ENCODE results near the gene MGME1.

MGME1 gene, protein sequence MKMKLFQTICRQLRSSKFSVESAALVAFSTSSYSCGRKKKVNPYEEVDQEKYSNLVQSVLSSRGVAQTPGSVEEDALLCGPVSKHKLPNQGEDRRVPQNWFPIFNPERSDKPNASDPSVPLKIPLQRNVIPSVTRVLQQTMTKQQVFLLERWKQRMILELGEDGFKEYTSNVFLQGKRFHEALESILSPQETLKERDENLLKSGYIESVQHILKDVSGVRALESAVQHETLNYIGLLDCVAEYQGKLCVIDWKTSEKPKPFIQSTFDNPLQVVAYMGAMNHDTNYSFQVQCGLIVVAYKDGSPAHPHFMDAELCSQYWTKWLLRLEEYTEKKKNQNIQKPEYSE

DNA sequence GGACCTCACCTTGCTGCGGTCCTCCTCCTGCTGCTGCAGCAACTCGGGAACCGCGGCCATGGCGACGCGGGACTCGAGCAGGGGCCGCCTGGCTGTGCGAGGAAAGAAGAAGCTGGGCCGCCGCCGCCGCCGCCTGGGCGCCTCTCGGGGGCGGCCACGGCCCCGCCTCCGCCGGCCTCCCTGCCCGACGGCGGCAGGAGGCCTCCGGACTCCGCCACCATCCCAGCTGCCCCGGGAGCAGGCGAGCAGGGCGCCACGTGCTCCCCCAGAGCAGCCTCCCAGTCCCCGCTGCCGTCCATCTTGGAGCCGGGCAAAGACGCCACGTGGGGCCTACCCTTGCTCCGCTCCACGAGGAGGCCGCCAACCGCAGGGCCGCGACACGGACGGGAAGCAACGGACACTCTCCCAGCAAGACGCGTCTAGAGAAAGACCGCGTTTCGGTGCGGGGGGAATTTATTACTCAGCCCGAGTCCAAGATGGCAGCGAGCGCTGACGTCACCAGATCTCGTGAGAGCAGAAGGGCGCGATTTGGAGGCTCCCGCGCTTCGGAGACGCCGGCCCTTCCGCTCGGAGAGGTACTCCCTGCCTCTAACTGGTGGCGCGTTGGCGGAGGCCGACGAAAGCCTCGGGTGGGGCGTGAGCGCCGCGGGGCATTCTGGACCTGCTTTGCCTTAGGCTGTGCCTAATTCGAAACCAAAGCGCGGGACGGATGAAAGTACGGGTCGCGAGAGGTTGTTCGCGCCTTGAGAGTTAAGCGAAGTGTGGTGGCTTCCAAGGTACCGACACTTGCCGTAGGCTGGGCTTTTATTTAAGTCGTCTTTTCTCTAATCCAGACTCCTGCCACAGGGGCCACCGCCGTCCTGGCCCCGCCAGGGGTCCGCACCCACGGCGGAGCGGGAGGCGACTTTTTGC is at the start of gene MGME1, which contains the start of gene SNX5:
Gene MGME1 (plus strand): TSS at position 653 of the 912 bp plus-strand sequence. CDS start 842 bp downstream, outside the sequence.
Gene SNX5 (minus strand): TSS at position 429 of the 912 bp plus-strand sequence. CDS start 369 bp downstream, at position 60.
- peak; percentile 76 to 95 for DNase-seq

DNA sequence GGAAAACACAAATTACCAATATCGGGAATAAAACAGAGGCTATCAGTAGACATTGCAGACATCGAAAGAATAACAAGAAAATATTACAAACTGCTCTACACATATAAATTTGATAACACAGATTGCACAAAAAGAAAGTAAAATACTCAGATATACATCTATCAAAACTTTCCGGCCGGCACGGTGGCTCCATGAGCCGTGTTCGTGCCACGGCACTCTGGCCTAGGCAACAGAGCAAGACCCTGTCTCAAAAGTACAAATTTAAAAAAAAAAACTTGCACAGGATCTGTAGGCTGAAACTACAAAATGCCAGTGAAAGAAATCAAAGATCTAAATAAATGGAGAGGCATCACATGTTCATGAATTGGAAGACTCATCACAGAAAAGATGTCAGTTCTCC is 49.7 kb upstream of the MGME1 start:
- no peak for DNase-seq

DNA sequence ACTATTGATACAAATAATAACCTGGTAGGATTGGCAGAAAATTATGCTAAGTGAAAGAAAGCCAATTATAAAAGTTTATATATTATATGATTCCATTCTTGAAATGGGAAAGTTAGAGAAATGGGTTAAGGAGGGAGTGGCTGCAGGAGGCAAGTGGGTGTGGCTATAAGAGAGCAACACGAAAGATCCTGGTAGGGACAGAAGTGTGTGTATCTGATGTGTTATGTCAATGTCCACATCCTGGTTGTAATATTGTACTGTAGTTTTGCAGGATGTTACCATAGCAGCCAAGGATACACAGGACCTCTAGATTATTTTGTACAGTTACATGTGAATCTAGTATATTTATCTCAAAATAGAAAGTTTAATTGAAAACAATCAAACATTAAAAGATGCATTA is 47.0 kb upstream of the MGME1 start:
- no peak for DNase-seq

DNA sequence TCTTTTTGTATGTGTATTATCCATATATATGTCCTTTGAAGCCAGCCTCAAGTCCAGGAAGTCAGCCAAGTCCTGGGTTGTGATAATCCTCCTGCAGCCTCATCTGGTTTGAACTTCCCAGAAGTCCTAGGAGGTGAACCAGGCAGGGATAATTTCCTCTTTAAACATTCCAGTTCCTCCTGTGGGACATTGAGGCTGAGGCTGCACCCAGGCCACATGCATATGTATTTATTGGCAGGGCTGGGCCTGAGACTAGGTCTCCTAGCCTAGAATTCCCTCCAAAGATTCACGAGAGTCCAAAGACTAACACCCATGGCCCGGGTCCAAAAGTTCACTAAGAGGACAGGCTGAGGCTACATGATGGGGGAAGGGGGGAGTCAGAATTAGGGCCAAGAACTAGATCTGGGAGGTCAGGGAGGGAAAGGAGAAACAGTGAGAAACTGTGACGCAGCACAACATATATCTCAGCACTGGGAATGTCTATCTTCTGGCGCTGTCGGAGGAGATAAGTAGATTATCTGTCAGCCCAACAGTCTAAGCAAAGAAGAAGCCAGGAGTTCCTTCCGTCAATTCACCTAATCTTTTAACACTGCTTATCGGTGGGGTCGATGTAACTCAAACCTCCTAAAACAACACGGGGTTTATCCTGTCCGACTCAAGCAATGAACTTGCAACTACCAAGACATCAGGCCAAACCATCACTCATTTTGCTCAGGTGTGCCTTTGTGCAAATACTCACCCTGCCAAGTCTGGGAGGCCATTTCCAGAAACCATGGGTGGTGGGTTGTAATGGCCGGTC is 43.5 kb upstream of the MGME1 start:
- no peak for DNase-seq

DNA sequence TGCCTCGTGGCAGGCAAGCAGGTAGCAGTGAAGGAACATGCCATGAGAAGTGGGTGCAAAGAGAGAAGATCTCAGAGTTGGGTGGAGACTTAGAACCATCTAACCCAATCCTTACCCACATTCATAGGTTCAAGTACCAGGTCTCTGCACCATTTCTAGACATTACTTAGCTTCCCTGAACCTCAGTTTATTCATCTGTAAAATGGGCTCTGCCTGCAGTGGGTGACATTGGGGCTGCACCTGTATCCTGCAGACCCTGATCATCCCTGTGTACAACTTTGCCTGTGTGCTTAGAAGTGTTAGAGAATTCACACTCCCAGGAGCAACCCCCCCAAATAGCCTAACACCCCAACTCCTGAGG is 42.9 kb upstream of the MGME1 start:
- DNase-seq = no peak

DNA sequence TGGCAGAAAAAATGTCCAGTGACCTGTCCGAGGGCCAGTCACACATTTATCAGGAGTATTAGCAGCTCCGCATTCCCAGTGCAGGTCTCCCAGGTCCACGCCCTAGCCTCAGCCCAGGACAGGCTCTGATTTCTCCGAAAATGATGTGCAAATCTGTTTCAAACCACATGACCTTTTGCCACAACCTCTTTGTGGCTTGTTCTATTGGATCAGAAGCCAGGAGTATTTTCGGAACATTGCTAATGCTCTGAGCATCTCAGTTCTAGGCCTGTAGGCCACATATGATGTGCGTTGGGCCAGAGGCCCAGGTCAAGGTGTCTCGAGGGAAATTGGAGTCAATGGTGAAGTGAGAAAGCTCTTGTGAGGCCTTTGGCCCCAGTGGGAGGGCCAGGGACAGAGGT is 40.6 kb upstream of the MGME1 start:
- no peak for DNase-seq

DNA sequence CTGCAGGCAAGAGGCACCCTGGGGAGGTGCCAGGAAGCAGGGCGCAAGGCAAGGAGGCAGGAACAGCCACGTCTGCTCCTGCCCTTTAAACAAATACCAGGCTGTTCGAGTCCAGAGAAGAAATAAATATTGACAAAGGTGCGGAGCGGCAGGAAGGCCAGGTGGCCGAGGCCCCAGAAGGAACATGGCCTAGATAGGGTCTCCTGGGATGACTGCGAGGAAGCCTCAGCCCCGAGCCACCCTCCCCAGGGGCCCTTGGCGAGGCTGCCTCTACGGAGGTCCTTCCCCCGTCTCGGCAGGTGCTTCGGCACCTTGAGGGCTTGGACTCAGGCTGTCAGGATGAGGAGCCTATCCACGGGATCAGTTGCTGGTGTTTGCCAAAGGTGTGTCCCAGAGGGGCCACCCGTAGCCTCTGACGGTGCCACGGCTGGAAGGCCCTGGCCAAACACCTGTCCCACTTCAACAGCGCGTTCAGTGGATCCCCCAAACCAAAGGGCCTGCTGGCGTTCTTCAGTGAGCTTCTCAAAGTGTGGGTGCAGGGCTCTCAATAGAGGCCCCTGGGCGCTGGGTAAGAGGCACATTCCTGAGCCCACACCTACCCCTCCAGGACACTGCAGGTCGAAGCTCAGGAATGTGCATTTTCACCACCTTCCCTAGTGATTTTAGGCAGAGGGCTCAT is 40.0 kb upstream of the MGME1 start:
- no peak for DNase-seq

DNA sequence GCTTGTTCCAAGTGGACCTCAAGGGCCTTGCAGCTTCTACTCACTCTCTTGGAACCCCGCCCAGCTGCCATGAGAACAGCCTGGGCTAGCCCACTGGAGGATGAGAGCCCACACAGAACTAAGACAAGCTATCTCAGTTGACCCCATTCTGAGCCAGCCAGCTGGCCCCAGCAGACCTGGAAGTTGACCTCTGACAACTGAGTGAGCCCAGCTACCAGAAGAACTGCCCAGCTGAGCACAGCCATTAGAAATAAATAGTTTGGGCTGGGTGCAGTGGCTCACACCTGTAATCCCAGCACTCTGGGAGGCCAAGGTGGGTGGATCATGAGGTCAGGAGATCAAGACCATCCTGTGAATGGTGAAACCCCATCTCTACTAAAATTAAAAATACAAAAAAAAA is 37.3 kb upstream of the MGME1 start:
- no peak for DNase-seq

DNA sequence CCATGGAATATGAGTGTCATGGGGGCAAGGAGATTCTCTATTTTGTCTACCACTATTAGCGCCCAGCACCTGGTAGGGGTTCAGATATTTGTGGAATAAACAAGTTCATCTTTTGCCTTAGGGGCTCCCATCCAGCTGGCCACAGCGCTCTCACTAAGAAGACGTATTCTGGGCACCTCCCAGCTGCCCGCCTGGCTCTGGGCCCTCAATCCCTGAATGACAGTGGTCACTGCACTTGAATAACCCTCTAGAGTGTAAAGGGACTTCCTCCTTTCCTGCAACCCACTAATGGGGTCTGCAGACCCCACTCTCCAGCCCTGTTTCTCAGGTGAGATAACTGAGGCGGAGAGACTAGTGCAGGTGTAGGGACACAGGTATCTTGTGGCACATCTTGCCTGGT is 36.4 kb upstream of the MGME1 start:
- DNase-seq = no peak

DNA sequence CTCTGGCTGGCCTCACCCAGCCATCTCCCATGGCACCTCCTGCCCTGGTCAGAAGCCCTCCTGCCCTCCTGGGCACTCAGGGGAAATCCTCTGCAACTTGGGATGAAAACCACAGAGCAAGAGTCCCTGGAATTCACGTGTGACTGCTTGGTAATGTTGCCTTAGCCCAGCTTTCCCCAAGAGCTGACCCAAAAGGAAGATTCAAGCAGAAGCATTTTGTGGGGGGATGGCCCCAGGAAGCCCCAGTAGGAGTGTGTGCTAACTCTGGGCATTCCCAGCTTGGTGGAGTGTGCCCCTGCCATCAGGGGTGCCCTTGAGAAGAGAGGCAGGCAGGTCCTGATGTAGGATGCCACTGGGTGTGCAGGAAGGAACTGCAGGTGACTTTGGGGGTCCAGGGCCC is 35.7 kb upstream of the MGME1 start:
- DNase-seq = no peak

DNA sequence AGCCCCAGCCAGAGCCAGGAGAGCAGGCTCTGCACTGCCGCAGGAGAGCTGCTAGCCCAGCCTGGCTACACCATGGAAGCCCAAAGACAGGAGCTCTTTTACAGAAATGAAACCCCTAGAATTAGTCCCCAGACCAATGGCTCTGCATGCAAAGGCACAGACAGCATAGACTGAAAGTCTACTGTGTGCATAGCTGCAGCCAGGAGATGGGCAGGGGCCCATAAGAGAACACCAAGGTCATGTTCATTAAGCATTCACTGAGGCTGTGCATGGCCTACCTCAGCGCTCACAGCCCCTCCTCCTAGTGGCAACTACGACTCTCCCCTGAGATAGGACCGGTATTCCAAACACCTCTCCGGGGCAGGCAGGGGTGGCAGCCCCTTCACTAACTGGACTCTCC is 35.1 kb upstream of the MGME1 start:
- DNase-seq = no peak

DNA sequence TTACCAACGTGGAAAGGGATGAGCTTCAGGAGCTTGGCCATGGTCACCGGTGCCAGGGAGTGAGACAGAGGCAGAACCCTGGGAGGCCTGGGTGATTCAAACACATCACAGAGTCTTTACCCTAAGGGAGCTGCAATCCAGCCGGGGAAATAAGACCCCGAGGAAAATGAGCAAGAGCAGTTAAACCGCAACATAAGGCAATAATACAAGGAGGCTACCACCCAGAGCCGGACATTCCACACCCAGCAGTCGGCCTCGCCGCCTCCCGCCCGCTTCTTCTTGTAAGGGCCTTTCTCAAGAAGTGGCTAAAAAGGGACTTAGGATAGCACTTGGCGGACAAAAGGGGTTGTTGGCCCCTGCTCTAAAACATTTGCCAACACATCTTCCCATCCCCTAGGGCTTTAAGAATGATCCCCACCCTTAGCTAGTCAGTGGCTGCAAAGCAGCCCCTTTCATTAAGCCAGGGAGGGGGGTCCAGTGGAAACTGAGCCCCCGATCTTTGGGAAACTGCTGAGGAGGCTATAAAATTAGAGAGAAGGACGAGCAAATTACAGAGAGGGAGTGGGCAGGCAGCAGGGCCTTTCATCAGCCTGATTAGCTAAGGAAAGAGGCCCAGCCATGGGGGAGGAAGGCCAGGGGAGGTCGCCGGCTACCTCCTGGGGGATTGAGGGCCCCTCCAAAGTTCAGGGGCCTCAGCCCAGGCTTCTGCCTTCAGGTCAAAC is 34.5 kb upstream of the MGME1 start:
- no peak for DNase-seq

DNA sequence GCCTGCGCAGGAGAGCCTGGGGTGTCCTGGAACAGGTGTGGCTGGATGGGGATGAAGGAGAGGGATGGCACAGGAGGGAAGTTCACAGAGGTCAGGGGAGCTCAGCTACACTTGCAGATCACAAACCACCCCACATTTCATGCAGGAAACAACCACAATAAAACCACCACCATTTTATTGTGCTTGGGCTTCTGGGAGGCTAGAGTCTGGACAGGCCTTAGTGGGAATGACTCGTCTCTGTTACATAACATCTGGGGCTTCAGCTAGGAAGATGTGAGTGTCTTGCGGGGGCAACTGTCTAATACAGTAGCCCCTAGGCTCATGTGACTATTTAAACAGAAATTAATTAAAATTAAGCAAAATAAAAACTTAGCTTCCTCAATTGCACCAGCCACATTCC is 33.6 kb upstream of the MGME1 start:
- no peak for DNase-seq

DNA sequence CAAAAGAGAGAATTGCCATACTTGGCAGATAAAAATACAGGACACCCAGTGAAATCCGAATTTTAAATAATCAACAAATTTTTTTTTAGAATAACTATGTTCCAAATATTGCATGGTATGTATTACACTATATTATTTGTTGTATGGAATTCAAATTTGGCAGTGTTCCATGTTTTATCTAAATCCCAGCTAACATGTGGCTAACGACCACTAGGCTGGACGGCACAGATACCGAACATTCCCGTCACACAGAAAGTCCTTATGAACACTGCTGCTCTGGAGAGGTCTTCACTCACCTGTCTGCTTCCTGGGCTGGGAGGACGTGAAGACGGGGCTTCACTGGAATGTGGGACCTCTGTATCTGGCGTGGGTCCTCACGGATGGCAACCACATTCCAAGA is 33.1 kb upstream of the MGME1 start:
- DNase-seq = no peak

DNA sequence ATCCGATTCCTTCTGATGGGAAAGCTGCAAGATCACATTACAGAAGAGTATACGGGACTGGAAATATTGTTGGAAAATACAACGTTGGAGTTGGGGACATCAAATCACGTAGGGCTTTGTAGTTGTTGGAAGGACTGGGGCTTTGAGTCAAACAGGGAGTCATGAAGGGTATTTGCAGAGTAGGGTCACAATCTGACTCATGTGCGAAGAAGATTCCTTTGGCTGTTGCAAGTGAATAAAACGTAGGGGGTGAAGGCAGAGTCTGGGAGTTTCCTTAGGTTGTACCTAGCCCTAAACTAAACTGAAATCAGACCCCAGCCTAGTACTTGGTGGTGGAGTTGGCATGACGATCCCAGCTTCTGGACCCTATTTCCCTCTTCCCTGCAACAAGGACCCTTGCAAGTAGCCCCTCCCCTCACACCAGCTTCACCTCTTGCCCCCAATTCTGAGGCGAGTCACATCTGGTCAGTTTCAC is 32.5 kb upstream of the MGME1 start:
- DNase-seq = no peak

DNA sequence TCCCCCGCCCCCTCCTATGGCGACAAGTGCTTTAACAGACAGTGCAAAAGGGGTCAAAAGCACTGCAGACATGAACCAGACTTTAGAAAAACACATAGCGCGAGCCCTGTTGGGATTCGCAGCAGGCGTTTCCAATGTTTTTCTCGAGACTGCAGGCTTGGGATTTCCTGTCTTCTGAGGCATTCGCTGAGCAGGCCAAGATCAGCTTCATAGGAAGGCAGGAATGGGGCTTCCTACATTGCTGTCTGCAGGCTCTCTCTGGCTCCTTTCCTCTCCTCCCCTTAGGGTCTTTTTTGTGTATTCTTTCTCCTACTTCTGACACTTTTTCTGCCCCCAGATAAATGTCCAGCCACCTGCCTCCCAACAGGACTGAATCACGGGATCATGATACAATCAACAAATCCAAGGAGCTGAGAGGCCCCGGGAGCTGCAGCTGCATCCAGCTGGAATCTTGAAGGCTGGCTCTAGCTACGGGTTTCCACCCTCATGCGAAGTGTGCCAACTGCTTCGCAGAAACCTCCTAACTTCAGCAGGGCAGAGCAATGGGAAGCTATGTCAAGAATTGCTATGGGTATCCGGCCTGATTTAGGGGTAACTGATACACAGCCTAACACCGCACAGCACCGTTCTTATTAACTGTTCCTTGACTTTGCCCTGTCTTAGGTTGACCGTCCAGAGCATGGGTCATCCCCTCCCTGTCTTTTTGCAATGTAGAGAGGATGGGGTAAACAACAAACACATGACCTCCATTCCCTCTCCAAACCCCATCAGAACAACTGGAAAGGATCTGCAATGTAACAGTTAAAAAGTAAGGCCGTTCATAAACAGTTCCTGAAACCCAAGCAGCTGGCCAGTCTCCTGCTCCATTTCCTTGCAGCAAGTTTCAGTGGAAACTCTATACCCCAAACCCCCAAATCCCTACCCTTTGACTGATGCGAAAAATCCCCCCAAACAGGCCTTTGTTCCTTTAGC is 31.8 kb upstream of the MGME1 start:
- no peak for DNase-seq

DNA sequence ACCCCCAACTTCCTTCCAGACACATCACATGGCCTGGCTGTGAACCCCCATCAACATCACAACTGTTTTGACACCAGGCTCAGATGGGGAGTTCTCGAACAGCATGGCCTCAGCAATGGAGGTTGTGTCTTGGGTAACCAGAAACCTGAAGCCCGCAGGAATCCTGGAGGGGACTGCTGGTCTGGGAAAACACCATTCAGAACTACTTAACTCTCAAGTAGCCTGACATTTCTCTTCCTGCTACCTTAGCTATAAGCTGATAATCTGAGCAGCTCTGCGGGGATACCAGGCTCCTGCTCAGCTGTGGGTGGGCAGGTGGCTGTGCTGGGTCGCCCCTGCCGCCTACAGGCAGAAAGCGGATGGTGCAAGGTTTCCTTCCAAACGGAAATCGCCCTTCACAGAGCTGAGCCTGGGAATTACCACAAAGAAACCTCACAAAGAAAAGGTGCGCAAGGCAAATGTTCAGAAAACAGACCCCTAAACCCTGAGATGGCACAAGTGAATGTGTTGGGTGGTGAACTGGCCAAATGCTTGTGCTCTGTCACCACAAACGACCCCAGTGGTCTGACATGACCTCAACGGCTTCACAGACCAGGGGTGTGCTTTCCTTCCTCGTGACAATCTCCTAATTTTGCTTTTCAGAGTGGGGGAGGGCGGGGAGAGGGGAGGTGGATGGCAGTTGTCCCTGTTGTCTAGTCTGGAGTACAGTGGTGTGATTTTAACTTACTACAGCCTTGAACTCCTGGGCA is 29.8 kb upstream of the MGME1 start:
- peak in 1 of 2 experiments; percentile 26 for DNase-seq

DNA sequence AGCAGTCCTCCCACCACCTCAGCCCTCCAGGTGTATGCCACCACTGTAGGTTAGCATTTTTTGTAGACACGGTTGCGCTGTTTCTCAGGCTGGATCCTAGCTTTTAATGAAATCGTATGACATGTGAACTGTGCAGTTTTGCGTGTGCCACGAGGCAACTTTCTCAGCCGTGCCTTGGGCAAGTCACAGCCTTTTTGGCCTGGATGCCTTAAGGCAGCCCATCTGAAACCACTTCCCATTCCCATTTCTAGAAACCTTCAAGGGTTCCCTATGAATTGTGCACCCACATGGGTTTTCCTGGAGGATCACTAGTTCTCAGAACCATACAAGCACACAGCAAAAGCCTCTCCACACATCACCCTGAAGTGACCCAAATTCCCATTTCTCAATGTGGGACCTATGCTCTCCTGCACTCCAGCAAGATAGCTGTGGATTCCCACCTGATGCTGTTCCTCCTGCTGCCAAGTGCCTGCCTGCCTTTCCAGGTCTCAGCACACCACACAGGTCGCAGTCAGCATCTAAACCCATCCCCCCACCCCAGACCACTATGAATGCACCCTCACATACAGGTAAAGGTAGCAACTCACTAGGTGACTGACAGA is 29.1 kb upstream of the MGME1 start:
- no peak for DNase-seq
